ENCODE data around the gene PRKCH. TPM values are rescaled to one million over a fixed set of nuclear protein-coding genes. Genes with fewer than 3 reads are reported as not detected.

The PRKCH gene
- total RNA-seq, 3 donors from 2014 or later (not counting 1 experiment from before 2014, with no cell fraction given) = 610 to 756 (median 618) TPM

DNA sequence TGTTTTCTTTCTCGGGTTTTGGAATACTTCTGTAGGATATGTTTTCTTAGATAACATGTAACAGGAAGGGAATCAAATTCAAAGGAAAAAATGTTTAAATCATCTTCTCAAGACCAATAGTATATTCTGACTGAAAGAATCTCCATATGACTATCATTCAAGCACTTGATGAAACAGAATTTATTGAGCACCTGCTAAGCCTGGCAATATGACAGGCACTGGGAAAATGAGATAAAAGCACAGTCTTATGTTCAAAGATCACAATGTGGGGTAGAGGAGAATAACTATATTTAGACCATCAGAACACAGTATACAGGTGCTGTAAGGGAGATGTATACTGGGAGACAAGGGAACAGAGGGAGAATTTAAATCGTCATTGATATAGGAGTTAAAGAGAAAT lies 21.2 kb upstream of the PRKCH start:
- 64% methylated on average over 1 of the region's 2 CpGs for WGBS (ENCODE audit: insufficient coverage)
- no peak overlapping the region for H3K27ac Mint-ChIP-seq
- no peaks in the 10 kb centered on the region for H3K36me3 ChIP-seq (ENCODE audit: control insufficient read depth, insufficient read depth, low read length)

DNA sequence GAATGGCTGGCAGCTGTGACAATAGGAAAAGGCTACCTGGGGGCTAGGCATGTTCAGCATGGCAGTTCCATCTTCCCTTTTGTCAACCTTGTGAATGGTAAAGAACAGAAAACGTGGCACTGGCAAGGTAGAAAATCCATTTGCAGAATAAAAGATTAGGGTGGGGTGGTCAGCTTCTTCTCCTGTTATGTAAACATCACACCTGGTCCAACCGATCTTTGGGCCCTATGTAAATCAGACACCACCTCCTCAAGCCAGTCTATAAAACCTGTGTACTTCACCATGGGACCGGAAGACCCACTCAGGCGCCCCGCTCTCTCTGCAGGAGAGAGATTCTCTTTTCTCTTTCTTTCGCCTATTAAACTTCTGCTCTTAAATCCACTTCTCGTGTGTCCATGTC lies 20.6 kb upstream of the PRKCH start:
- H3K4me3 Mint-ChIP-seq = no peak overlapping the region
- intact Hi-C loops (cut with micrococcal nuclease) = no loop called here
- Histone ChIP-seq H3K4me1 (ENCODE audit: control insufficient read depth, insufficient read depth, low read length) (peaks cover 6% of the 10 kb centered on the region), H3K9me3 (ENCODE audit: control insufficient read depth, insufficient read depth, low read length) (peaks cover 4% of the 10 kb centered on the region), H3K27me3 (ENCODE audit: control insufficient read depth, insufficient read depth, low read length) (no peaks in the 10 kb centered on the region), H3K4me3 (ENCODE audit: low read length) (no peak overlapping the region), H3K27ac (ENCODE audit: low read length) (no peak overlapping the region), H3K36me3 (ENCODE audit: control insufficient read depth, insufficient read depth, low read length) (no peaks in the 10 kb centered on the region)
- 91% methylated on average over 7 of the region's 7 CpGs for WGBS (ENCODE audit: insufficient coverage)
- H3K27ac Mint-ChIP-seq = no peak overlapping the region
- ATAC-seq (no peak), DNase-seq (no peak)
- peaks cover 0 to 4% of the 10 kb centered on the region in 2 donors for H3K9me3 Mint-ChIP-seq
- H3K36me3 Mint-ChIP-seq = peaks cover 6% of the 10 kb centered on the region
- H3K27me3 Mint-ChIP-seq (ENCODE audit: low read depth in 2 of 2) = no peaks in the 10 kb centered on the region
- H3K4me1 Mint-ChIP-seq = peaks cover 17 to 29% of the 10 kb centered on the region in 2 donors
- no peak for TF ChIP-seq CTCF (IDR thresholded peaks at IDR 0.05)

More for the DNA sequence above, 21.2 kb upstream of the PRKCH start:
- Mint-ChIP-seq H3K4me3 (no peak overlapping the region), H3K27me3 (ENCODE audit: low read depth in 2 of 2) (no peaks in the 10 kb centered on the region), H3K4me1 (peaks cover 17 to 29% of the 10 kb centered on the region in 2 donors), H3K9me3 (no peaks in the 10 kb centered on the region), H3K36me3 (peaks cover under 1% of the 10 kb centered on the region)
- DNase-seq (no peak), ATAC-seq (no peak)
- H3K4me3 ChIP-seq (ENCODE audit: low read length) = no peak overlapping the region
- peaks cover 6% of the 10 kb centered on the region for H3K4me1 ChIP-seq (ENCODE audit: control insufficient read depth, insufficient read depth, low read length)
- intact Hi-C loops (cut with micrococcal nuclease) = no loop called here
- peaks cover 3% of the 10 kb centered on the region for H3K9me3 ChIP-seq (ENCODE audit: control insufficient read depth, insufficient read depth, low read length)
- no peak overlapping the region for H3K27ac ChIP-seq (ENCODE audit: low read length)
- no peak for TF ChIP-seq CTCF (IDR thresholded peaks at IDR 0.05)
- no peaks in the 10 kb centered on the region for H3K27me3 ChIP-seq (ENCODE audit: control insufficient read depth, insufficient read depth, low read length)

DNA sequence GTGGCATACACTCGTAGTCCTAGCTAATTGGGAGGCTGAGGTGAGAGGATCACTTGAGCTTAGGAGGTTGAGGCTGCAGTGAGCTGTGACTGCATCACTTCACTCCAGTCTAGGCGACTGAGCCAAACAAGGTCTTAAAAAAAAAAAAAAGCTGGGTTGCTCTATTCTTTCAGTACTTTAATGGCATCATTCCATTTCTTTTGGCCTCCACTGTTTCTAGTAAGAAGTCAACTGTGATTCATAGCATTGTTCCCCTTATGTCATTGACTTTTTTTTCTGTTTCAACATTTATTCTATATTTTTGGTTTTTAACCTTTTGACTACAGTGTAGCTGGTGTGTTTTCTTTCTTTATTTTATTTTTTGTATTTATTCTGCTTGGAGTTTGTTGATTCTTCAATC lies 16.7 kb upstream of the PRKCH start:
- Mint-ChIP-seq H3K27ac (no peak overlapping the region), H3K27me3 (ENCODE audit: low read depth in 2 of 2) (no peaks in the 10 kb centered on the region)
- WGBS (ENCODE audit: insufficient coverage) = 90% methylated on average over 2 of the region's 2 CpGs

More for the DNA sequence above, 16.7 kb upstream of the PRKCH start:
- H3K4me1 ChIP-seq (ENCODE audit: control insufficient read depth, insufficient read depth, low read length) = no peaks in the 10 kb centered on the region
- peaks cover 4% of the 10 kb centered on the region for H3K9me3 ChIP-seq (ENCODE audit: control insufficient read depth, insufficient read depth, low read length)
- H3K4me1 Mint-ChIP-seq = peaks cover 8 to 14% of the 10 kb centered on the region in 2 donors
- H3K9me3 Mint-ChIP-seq = peaks cover 0 to 5% of the 10 kb centered on the region in 2 donors
- peaks cover 8% of the 10 kb centered on the region for H3K36me3 Mint-ChIP-seq
- no peak overlapping the region for H3K4me3 Mint-ChIP-seq
- ATAC-seq = no peak
- intact Hi-C loops (cut with micrococcal nuclease) = no loop called here
- TF ChIP-seq CTCF (IDR thresholded peaks at IDR 0.05) = no peak
- no peak for DNase-seq
- H3K27me3 ChIP-seq (ENCODE audit: control insufficient read depth, insufficient read depth, low read length) = no peaks in the 10 kb centered on the region
- peaks cover 5% of the 10 kb centered on the region for H3K36me3 ChIP-seq (ENCODE audit: control insufficient read depth, insufficient read depth, low read length)
- no peak overlapping the region for H3K4me3 ChIP-seq (ENCODE audit: low read length)
- no peak overlapping the region for H3K27ac ChIP-seq (ENCODE audit: low read length)

Data from natural killer cell (primary cell).